Measurements from ENCODE around the gene PARVA.
"Not testable (repeated sequence)": the region's sequence is repeated elsewhere in the genome, so short reads cannot be mapped to it uniquely, and the experiment has no call there.

PARVA gene, protein sequence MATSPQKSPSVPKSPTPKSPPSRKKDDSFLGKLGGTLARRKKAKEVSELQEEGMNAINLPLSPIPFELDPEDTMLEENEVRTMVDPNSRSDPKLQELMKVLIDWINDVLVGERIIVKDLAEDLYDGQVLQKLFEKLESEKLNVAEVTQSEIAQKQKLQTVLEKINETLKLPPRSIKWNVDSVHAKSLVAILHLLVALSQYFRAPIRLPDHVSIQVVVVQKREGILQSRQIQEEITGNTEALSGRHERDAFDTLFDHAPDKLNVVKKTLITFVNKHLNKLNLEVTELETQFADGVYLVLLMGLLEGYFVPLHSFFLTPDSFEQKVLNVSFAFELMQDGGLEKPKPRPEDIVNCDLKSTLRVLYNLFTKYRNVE

DNA sequence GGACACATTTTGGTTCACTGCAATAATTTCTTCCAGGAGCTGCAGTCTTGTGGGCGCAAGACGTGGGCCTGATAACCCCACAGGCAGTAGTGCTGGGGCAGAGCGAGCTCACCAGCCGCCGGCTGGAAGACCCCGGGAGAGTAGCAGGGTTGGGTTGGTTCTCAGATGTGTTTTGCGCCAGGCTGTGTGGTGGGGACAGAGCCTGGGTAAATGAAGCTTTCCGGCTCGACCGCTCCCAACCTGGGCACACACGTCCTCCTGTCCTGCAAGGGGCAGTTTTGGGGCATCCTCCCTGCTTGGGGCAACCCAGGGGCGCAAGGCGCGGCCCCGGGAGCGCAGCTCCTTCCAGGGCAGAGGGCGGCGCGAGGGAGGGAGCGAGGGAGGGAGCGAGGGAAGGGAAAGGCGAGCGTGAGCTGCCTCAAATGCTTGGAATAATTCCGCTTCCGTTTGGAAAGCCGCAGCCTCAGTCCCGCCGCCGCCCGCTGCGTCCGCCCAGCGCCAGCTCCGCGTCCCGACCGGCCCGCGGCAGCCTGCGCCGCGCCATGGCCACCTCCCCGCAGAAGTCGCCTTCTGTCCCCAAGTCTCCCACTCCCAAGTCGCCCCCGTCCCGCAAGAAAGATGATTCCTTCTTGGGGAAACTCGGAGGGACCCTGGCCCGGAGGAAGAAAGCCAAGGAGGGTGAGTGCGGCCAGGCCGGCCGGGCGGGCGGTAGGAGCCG lies at the start of gene PARVA:
Gene PARVA, plus strand, starts transcription at position 466 of the 718 bp plus-strand sequence. Its CDS starts 77 bp downstream, at position 543.
- no peak for DNase-seq

DNA sequence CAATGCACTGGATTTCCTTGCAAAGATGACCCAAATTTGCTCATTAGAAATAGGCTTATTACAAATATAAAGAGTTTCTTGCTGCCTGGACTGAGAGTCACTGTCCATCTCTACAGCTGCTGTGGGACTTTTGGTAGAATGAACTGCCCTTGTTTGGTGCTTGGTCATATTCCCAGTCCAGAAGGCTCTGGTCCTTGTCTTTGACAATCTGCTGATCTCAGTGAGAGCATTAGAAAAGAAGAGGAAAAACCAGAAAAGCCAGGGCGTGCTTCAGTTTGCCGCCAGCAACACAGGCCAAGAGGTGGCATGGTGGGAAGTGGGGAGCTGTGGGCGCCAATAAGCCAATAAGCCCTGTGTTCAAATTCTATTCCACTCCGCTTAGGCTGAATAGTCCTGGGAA lies 48.2 kb upstream of the PARVA start:
- no peak for DNase-seq

DNA sequence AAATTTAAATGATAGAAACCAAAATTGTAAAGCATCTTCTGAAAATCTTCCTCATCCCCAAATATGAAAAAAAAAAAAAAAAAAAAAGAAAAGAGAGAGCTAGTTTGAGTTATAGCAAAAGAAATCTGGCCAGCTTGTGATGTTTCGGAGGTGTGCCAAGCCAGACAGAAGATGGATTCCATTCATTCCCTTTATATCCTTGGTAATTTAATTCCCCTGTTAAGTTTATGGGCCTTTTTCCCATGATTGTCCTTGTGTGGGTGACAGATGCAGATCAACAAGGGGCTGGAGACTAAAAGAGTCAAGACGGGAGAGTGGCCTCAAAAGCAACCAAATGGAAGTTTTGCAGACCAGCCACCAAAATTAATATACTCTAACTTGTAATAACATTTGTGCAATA lies 47.6 kb upstream of the PARVA start:
- DNase-seq, result peak; percentile 42

DNA sequence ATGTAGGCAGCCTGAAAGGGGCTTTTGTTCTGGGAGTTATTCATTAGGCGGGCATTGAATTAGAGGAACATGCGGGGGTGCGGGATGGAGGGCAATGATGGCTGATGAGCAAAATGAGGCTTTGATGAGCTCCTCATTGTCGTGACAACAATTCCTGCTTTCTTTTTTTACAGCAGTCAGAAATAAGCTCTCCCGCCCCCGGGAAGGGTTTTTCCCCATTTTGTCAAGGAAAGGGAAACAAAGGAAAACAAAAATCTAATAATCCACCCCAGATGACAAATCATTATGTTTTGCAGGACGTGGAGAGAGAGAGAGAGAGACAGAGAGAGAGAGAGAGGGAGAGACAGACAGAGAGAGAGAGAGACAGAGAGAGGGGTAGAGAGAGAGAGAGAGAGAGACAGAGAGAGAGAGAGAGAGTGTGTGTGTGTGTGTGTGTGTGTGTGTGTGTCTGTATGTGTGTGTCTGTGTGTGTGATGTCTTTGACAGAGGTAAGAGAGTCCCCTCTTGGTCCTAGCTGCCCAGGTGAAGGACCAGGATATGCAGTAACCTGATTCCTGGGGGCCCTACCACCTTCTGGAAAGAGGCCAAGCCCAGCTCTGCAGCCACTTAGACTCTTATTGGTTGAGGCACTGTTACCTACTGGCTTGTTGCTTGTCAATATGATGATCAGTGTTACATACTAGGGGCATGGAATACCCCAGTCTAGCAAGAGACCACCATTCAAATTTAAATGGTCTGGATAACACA lies 46.7 kb upstream of the PARVA start:
- no peak for DNase-seq

DNA sequence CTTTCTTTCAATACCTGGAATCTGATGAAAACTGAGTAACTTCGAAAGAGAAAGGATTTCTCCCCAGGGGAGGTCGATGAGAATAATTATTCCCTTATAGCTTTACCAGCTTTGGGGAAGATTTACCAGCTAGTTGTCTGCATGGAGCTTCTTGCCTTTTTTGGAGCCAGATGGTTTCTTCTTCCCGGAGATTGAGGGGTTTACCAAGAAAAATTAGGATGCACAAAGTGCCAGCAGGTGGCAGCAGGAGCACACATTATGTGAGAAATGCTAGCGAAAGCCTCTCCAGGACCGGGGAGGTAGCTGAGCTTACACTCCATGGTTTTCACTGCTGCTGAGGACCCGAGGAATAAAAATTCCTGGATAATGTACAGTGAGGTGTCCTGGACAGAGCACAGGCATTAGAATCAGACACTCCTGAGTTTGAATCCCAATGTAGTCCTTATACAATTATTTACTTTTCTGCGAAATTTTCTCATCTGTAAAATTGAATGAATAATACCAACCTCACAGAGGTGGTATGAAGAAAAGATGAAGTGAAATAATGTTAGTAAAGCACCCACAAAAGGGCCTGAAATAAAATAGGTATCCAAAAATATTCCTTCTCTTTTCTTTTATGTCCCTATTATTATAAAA lies 46.0 kb upstream of the PARVA start:
- peak; percentile 74 for DNase-seq

DNA sequence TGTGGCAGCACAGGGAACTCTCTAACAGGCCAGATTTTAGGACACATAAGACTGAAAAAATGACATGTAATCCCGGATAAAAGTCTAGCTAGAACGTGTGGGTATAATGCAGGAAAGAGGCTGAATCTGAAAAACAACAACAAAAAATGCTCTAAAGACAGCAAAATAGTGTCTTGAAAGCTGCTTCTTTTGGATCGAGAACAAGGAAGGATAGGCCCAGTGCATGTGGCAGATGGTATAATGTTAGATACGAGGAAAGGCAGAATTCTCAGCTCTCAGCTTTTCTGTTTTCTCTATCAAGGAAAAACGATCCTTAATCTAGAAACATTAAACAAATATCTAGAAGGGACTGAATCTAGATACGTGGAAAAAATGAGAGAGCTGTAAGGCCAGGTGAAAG lies 33.8 kb upstream of the PARVA start:
- no peak for DNase-seq

DNA sequence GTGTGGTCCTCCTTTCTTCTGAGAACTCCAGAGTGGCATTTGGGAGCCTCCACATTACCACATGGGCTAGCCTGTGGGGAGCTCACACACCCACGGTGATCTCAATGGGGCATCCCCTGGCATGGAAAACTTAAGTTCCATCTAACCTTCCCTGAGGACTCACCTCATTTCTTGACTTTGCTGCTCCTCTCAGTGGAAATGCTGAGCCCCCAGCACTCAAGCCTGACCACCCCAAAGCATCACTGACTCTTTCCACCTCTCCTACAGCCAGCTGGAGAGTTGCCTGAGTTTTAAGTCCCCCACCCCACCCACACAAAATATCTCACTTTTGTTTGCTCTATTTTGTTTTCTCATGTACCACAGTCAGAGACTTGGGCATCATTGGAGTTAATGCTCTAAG lies 23.8 kb upstream of the PARVA start:
- DNase-seq, result no peak

DNA sequence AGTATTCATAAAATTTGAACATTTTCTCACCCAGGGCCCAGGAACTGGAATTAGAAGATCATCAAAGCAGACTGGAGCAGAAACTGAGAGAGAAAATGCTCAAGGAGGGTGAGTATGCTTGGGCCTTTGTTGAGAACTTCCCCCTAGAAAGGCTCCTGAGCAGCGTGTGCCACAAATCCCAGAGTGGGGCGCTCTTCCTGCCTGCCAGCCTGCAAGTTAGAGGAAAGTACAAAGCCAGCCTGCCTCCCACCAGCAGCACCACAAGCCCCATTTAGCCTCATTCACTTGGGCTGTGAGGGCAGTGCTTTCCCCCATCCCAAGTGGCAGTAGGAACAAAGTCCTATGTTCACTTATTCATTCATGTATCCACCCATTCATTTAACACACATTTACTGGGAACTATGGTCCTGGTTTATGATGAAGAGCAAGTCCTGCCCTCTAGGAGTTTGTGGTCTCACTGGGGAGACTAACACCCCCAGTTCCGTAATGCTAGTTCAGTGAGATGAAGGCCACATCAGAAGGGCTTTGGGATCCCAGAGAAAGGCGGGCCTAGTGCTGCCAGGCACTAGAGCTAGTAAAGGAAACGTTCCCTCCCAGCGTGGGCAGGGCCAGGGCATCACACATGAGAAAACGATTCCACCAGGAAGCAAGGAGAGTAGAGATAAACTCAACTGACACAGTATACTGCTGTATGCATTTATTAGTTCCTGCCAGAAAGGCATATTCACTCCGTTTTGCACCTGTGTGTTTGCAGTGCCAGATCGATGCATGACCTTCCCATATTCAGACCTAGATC lies 22.4 kb upstream of the PARVA start:
- DNase-seq, result no peak

DNA sequence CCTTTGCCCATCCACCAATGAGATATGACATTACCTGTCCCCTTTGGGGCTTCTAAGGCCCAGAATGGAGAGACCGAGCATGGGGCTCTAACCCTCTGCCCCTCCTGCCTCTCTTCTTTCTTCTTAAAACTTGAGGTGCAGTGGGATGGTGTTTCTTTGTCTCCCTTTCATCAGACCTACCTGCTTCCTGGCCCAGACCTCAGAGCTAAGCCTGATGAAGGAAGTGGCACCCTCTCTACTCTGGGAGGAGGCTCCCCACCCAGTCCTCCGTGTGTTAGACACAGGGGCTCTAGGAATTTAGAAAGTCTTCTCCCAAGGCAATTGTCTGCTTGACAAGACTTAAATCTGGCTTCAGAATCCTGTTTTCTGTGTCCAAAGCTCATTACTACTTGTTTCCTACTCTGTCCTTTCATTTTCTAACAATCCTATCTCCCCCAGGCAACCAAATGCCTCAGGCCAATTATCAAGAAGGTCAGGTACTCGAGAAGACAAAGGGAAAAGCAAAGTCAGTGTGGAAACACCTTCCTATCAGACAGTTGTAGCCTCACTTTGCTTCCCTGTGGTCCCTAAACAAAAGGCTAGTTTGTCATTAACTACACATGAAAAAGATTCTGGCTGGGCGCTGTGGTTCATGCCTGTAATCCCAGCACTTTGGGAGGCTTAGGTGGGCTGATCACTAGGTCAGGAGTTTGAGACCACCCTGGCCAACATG lies 20.3 kb upstream of the PARVA start:
- DNase-seq, result no peak

DNA sequence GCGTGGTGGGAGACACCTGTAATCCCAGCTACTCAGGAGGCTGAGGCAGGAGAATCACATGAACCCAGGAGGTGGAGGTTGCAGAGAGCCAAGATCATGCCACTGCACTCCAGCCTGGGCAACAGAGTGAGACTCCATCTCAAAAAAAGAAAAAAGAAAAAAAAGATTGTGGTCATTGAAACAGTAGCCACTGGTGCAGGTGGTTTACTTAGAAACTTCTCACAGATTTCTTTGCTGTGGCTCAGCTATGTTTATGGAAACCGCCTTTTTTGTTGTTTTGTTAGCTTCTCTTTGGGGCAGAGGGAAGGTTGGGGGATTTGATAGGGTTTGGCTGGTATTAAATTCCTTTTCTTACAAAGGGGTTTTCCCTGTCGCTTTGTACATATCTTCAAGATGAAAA lies 19.7 kb upstream of the PARVA start:
- DNase-seq, result not testable (repeated sequence)

DNA sequence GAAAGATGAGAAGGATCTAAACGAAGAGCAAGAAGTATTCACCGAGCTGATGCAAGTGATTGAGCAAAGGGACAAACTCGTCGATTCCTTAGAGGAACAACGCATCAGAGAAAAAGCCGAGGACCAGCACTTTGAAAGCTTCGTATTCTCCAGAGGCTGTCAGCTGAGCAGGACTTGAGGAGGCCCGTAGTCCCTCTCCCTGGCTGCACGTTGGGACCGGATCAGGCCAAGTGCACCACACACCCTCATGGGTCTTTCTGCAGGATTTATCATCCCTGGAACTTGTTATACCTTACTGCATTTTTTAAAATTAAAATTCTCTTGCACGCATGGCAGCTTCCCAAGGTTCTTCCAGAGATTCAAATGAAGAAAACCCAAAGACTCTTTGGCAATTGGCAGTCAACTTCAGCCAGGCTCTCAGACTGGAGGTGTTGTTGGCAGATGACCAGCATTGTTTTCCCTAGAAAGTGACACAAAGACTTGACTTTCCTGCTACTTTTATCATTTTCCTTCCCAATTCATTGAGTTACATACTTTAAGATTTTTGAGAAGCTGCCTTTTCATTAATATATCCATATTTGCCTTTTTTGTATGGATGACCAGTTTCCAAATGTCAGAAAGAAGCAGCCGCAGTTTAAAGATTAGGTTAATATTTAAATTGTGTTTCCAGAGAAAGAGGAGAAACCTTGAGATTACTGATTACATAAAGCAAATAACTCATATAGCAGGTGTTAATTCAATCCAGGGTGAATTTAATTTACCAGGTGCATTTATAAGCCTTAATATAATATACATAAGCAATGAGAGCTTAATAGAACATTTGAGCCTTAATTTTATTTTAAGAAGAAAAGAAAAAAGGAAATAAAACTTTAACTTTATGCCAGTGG lies 18.8 kb upstream of the PARVA start:
- no peak for DNase-seq

DNA sequence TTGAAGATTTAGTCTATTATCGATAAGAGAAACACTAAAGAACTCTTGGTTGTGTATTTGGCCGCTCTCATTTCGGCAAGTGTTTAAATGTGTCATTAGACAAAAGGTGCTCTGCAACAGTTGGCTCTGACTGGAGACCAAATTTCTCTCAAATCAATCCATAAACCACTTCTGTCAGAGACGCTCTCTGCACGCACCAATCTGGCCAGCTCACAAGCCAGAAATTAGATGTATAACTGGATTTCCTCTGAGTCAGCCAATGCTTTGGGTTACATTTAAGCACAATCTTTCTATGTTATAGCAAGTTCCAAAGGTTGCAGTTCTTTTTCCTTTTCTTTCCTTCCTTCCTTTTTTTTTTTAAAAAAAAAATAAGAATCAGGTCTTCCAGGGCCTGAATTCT lies 17.6 kb upstream of the PARVA start:
- no peak for DNase-seq

DNA sequence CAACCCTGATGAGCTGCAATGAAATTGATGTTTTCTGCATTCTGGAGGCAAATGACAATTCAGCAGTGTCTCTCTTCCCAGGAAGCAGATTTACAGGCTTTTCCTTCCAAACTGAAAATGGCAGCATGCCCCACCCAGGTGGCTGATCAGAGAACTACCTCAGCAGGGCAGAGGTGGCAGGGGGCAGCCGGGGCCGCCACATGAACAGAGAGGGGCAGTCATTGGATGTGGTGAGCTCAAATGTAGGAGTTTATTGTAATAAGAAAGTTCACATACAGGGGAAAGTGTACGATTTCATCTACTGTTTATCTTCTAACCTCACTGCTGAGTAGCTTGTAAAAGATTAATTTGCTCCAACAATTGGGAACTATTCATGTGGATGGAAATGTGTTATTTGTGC lies 15.7 kb upstream of the PARVA start:
- DNase-seq, result no peak

DNA sequence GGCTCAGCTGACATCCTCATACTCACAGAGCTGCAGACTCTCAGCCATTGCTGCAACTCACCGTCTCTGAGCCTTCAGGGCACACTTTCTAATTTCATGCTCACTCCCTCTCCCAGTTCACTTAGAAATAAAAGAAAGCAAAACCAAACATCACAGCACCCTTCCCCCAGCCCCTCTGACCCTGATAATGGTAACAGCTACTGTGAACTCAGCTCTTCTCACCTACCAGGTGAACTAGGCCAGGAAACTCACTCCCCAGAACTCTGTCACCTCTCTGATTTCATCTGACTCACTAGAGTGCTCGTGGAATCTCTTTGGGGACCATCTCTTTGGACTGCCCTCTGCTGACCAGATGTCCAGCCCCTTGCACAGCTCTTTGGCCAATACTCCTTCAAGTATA lies 14.5 kb upstream of the PARVA start:
- DNase-seq, result no peak

DNA sequence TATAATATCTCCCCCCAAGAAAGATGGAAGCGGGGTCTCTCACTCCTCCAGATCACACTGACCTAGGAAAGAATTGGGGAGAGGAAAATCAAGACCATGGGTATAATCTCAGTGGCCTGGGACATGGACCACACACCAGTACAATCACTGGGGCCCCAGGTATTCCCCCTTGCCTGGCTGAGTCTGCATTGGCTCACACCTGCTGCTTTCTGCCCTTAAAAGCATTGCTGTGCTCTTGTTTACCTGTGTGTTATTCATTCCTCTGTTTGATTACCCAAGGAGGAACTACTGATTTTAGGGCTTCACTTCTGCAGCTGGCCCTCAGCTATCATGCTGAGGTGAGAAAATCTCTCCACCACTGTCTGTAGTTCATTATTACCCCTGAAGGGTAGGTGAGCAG lies 14.0 kb upstream of the PARVA start:
- no peak for DNase-seq

DNA sequence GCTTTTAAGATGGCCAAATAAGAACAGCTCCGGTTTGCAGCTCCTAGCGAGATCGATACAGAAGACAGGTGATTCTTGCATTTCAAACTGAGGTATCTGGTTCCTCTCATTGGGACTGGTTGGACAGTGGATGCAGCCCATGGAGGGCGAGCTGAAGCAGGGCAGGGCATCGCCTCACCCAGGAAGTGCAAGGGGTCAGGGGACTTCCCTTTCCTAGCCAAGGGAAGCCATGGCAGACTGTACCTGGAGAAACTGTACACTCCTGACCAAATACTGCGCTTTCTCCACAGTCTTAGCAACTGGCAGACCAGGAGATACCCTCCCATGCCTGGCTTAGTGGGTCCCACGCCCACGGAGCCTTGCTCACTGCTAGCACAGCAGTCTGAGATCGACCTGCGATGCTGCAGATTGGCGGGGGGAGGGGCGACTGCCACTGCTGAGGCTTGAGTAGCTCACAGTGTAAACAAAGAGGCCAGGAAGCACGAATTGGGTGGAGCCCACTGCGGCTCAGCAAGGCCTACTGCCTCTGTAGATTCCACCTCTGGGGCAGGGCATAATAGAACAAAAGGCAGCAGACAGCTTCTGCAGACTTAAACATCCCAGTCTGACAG lies 11.3 kb upstream of the PARVA start:
- DNase-seq, result not testable (repeated sequence)

DNA sequence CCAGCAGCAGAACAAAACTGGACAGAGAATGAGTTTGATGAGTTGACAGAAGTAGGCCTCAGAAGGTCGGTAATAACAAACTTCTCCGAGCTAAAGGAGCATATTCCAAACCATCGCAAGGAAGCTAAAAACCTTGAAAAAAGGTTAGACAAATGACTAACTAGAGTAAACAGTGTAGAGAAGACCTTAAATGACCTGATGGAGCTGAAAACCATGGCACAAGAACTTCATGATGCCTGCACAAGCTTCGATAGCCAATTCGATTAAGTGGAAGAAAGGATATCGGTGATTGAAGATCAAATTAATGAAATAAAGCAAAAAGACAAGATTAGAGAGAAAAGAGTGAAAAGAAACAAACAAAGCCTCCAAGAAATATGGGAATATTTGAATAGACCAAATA lies 10.3 kb upstream of the PARVA start:
- not testable (repeated sequence) for DNase-seq

DNA sequence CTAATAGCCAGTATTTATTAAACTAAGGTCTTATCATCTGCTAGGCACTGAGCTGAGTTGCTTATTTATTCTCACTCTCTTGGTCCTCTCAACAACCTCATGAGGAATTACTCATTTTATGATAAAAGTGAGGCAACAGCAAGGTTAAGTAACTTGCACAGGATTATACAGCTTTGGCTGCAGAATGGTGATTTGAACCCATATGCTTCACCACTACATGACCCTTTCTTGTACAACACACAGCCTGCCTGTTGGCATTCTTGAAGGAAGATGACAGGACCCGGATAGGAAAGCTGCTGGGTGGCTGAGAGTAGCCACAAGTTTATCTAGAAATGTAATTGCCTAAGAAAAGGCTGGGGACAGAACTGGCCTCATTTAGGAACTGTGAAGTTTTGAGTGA lies 5.3 kb upstream of the PARVA start:
- DNase-seq, result no peak

DNA sequence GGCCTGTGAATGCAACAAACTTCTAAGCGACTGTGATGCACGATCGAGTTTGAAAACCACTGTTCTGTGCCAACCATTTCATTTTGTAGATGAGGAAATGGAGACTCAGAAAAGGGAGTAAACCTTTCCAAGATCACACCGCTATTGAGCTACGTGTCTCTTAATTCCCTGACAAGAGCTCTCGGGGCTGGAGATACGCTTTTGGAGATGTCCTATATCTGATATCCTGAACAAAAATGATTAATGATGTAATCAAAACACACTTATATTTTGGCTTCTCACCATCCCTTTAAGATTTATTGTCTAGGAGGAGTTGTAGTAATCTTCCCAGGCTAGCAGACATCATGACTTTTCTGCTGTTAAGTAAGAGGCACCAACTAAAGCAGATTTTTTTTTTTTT lies 1.7 kb upstream of the PARVA start:
- DNase-seq, result no peak

Data from NCI-H446 treated with DMSO at 0.1 percent for 48 hours (cell line).